ENCODE results near the gene CCDC87. TPM values are rescaled to one million over a fixed set of nuclear protein-coding genes. Genes with fewer than 3 reads are reported as not detected.

The CCDC87 gene
- total RNA-seq, 1 experiment from 2014 or later = 1.1 TPM

GRCh38 chr11:66638177-66639065 lies 45.6 kb upstream of the CCDC87 start, which contains the start of gene RBM4:
TSS of gene RBM4 (plus strand) at chr11:66638703. CDS start at chr11:66639712, 1,009 bp downstream.
- peak within 1 kb of the TSS; percentile 70 for H3K27ac ChIP-seq (ENCODE audit: insufficient read length, low read depth, low read length)
- no peaks in the 10 kb centered on the region for H3K9me3 ChIP-seq (ENCODE audit: control insufficient read depth, low read depth, low read length)
- H4K8ac ChIP-seq (replicated peaks; ENCODE audit: insufficient read length, low read depth, low read length) = peak within 1 kb of the TSS; percentile 63
- no peak within 1 kb of the TSS for H2BK12ac ChIP-seq (ENCODE audit: insufficient read length, low read depth, low read length)
- H3K56ac ChIP-seq (ENCODE audit: insufficient read length, low read depth, low read length) = peak within 1 kb of the TSS; percentile 82
- peak within 1 kb of the TSS; percentile 92 for H3K18ac ChIP-seq (ENCODE audit: insufficient read length, low read depth, low read length)
- Mint-ChIP-seq H3K4me1 (peaks cover 55 to 58% of the 10 kb centered on the region in 2 experiments), H3K36me3 (ENCODE audit: insufficient read depth in 1 of 3, low read depth in 3 of 3) (peaks cover 39 to 76% (median 63%) of the 10 kb centered on the region in 3 experiments), H3K4me3 (peak within 1 kb of the TSS; percentile 99 to 100), H3K27me3 (ENCODE audit: low read depth) (peaks cover 2% of the 10 kb centered on the region; the same call in 1 of the 2 replicates), H3K27ac (peak within 1 kb of the TSS; percentile 100), H3K9me3 (no peaks in the 10 kb centered on the region)
- no peak within 1 kb of the TSS for H2BK15ac ChIP-seq (ENCODE audit: low read depth, low read length)
- H4K20me1 ChIP-seq (ENCODE audit: control insufficient read depth, insufficient read depth, insufficient read length) = no peaks in the 10 kb centered on the region
- H3K27me3 ChIP-seq (ENCODE audit: insufficient read depth, low read length) = no peaks in the 10 kb centered on the region
- peak within 1 kb of the TSS; percentile 76 for H2BK5ac ChIP-seq (ENCODE audit: insufficient read length, low read length)
- H3K4me1 ChIP-seq (ENCODE audit: insufficient read depth, low read length) = peaks cover 3% of the 10 kb centered on the region
- peak within 1 kb of the TSS; percentile 95 for H3K4me2 ChIP-seq (ENCODE audit: insufficient read depth, insufficient read length, low read length)
- peak within 1 kb of the TSS; percentile 100 for H3K9ac ChIP-seq (ENCODE audit: extremely low read depth, insufficient read length, low read length)
- peaks cover 43% of the 10 kb centered on the region for H3K79me2 ChIP-seq (ENCODE audit: insufficient read depth, low read length)
- no peak within 1 kb of the TSS for H2AK5ac ChIP-seq (ENCODE audit: insufficient read length, low read length)
- no peak; the same call in 2 of the 3 replicates for TF ChIP-seq CTCF (conservative IDR thresholded peaks at IDR 0.05)
- peak within 1 kb of the TSS; percentile 40 for H2BK120ac ChIP-seq (ENCODE audit: low read depth, low read length, poor library complexity, severe bottlenecking)
- peak; percentile 99 for DNase-seq
- H2BK20ac ChIP-seq (ENCODE audit: low read depth, low read length, poor library complexity, severe bottlenecking) = no peak within 1 kb of the TSS
- H4K5ac ChIP-seq (ENCODE audit: insufficient read length, low read depth, low read length) = peak within 1 kb of the TSS; percentile 74
- no peak within 1 kb of the TSS; the same call in 1 of the 2 replicates for H3K4ac ChIP-seq (ENCODE audit: low read depth, low read length)
- no peak within 1 kb of the TSS for H3T11ph ChIP-seq (ENCODE audit: low read length)
- no peak within 1 kb of the TSS for H3K23ac ChIP-seq (ENCODE audit: insufficient read length, low read depth, low read length)
- WGBS (ENCODE audit: extremely low coverage, insufficient read length, low lambda C conversion rate) = no CpG with 5 or more reads among the region's 63 CpGs
- H3K14ac ChIP-seq (ENCODE audit: insufficient read depth, low read length) = peak within 1 kb of the TSS; percentile 98
- H3K23me2 ChIP-seq (ENCODE audit: insufficient read length, low read depth, low read length, poor library complexity, severe bottlenecking) = peaks cover 12% of the 10 kb centered on the region
- no peak within 1 kb of the TSS for H2AFZ ChIP-seq (ENCODE audit: low read length)
- peak within 1 kb of the TSS; percentile 13 for H4K91ac ChIP-seq (ENCODE audit: insufficient read length, low read depth, low read length)
- H3K79me1 ChIP-seq (ENCODE audit: insufficient read depth, low read depth, low read length, poor library complexity, severe bottlenecking) = no peaks in the 10 kb centered on the region

Data from H9 (cell line).